Activated CD8-positive, alpha-beta memory T cell treated with anti-CD3 and anti-CD28 coated beads, Interleukin-2, amount 50 U/mL, for 24 hours (primary cell): Measurements from ENCODE around the gene ADRB2.

ENCODE experiments used
- DNase-seq: peaks from one replicate; pipeline ENCODE4 v3.0.0-alpha.2; 2020; ENCODE audit errors: extremely low read depth

The ADRB2 gene

DNA sequence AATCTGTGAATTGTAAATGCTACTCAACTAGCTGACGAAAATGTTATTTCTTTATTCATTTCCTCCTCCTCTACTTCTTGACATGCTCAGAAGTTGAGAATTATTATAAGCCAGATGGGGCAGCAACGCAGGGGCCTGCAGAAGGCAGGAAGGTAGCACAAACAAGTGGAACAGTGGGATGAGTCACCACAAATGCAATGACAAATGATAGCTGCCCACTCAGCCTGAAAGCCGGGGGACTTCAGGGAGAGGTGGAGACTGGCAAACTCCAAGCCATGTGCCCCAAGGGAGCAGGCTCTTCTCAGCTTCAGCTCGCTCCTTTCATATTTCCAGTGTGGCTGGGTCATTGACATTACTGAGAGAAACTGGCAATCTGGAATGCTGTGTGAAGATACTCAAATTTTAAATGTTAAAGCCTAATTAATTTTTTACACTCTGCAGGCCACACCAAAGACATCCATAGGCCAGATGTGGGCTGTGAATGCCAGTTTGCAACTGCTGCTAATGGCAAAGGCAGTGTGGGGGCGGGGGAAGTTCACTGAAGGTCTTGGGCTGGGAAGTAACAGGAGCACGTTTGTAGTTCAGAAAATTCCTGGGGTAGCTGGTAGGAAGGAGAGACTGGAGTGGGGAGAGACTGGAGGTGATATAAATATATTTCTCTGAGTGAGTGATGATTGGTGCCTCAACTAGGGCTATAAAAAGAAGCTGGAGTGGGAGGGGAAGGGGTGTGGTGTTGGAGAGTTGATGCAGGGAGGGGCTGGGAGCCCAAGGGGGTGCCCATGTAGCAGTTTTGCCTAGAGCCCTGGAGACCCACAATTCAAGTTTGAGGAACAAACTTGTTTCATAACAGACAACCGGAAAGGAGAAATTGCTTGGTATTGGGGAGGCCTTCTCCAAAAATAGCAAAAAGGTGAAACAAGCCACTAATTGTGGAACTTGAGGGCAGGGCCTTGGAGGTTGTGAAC lies 20.8 kb upstream of the ADRB2 start:
- no peak for DNase-seq

DNA sequence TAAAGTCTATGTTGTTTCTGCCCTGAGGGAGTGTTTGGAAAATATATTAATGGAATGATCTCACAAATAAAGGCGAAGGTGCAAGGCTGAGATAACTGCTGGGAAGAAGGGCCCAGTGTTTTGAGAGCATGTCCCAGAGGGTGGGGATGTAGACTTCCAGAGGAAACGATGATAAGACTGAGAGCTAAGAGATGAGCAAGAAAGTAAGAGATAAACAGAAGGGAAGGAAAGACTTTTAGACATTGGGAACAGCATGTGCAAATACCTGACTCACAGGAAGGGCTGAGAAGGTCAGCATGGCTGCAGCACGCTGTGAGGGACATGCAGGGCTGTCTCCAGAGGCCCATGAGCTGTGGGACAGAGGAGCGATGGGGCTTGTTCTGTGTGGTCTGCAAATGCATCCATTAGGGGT lies 19.9 kb upstream of the ADRB2 start:
- DNase-seq = no peak

DNA sequence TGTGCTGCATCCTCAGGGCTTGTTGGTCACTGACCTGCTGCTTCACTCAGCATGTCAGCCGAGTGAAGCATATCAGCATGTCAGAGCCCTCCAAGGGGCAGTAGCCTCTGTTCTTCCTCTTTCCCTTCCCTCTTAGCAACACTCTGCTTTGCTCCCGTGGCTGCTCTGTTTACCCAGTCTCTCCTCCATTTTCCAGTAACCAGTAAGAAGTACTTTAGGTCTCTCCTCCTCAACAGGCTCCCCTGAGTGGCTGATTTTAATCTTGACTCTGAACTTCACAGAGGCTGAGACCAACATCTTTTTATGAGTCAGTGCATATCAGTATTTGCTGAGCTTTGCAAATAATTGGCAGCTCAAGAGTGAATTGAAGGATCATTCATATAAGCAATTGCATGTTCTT lies 18.6 kb upstream of the ADRB2 start:
- no peak for DNase-seq

DNA sequence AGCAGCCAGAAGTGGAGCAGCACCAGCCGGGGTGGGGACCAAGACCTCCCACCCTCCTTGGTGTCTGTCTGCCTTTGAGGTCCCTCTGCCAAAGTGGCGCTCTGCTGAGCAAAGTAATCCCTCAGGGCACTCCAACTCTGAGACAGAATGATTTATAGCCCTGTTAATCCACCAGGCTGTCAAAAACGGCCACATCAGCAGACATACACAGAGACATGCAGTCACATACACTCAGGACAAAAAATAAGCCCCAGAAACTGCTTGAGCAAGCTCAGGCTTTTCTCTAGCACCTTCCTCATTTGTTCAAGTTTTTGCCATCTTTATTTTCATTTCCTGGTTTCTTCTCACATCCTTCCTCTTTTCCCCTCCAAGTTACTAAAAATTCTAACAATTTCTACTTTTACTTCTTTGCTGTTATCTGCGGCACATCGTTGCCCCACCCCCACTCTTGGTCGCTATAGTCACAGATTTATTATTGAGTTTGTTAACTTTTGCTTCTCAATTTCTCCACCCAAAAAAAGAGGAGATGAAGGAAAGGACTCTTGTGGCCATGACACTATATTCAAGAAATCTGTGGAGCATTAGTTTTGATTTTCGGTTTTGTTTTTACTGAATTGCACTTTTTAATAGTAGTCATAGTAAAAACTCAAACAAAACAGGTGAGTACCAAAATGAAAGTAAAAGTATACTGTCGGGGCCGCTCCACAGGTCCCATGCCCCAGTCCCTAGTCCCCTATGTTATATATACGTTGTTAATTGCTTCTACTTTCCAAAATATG lies 17.4 kb upstream of the ADRB2 start:
- DNase-seq = no peak

DNA sequence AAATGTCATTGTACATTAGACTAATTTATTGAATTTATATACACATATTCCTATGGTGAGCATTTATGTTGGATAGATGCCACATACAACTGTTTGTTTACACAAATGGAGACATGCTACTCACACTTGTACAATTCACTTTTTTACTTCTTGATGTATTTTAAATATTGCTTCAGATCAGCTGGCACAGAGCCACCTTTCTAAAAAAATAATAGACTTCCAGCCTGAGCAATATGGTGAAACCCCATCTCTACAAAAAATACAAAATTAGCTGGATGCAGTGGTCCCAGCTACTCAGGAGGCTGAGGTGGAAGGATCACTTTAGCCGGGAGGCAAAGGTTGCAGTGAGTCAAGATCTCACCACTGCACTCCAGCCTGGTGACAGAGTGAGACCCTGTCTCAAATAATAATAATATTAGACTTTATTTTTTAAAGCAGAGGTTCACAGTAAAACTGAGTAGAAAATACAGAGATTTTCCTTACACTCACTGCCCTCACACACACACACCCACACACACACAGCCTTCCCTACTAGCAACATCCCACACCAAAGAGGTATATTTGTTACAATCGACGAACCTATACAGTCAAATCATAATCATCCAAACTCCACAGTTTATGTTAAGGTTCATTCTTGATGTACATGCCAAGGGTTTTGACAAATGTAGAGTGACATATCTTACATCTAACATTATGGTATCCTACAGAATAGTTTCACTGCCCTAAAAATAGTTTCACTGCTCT lies 16.5 kb upstream of the ADRB2 start:
- DNase-seq = no peak

DNA sequence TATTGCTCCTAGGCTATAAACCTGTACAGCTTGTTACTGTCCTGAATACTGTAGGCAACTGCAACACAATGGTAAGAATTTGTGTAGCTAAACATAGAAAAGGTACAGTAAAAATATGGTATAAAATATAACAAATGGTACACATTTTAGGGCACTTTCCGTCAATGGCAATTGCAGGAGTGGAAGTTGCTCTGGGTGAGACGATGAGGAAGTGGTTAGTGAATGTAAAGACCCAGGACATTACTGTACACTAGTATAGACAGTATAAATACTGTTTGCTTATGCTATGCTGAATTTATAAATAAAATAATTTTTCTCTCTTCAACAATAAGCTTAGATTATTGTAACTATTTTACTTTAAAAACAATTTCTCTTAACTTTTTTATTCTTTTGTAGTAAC lies 15.6 kb upstream of the ADRB2 start:
- DNase-seq = no peak

DNA sequence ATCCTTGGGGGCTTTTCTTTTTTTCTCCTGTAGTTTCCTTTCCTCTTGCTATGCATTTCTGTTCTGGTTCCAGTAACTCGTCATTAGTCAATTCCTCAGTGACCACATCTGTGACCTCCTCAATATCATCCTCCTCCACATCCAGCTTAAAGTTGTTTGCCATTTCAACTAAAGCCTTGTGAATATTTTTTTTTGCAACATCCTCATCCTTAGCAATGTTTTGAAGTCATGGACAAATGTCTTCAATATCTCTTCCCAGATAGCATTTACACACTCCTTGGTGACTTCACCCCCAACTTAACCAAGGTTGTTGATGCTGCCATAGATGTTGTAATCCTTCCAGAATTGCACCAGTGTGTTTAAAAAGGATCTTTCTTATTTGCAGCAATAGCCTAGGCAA lies 14.7 kb upstream of the ADRB2 start:
- no peak for DNase-seq

DNA sequence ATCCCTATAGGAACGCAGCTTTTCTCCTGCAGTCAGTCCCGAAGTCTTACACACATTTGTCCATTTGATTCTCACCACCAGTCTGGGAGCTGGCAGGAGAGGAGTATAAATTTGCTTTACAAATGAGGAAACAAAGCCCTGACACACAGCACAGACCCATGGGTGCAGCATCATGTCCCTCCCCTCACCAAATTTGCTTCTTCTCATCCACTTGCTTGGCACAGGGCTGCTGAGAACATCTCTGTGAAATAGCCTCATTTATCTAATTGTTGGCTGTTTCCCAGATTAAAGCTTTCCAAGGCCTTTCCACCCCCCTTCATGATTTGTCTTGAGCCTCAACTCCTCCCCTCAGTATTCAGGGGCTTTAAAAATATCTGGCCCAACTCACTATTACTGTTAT lies 11.3 kb upstream of the ADRB2 start:
- DNase-seq = no peak

DNA sequence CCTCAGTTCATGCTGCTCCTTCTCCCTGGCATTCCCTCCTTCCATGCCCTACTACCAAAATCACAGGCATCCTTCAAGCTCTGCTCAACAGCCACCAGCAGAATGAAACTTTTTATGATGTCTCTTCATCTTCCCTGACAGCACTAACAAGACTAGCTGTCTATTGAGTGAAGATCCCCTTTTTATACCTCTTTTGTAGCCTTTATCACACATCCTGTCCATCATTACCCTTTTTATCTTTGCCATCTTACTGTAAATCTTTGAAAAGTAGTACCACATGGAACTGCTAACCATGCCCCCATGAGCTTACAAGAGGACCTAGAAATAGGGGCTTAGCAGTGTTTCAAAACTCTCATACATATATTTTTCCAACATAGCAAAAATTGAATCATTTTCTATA lies 10.8 kb upstream of the ADRB2 start:
- no peak for DNase-seq

DNA sequence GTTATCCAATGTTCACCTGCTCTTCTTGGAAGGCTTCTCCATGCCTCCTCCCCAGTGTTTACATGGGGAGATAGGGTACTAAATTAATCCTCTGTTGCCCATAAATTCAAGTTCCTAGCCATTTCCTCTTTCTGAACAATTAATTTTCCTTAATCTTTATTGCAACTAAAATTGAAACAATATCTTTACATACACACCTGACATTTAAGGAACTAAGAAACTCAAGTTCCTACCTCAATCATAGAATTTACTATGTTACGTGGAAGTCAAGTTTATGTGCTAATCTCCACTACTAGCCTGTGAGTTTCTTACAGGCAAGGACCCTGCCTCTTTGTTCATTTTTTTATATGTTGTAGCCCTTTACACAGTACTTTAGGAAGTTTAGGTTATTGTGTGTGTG lies 10.1 kb upstream of the ADRB2 start:
- DNase-seq = no peak

DNA sequence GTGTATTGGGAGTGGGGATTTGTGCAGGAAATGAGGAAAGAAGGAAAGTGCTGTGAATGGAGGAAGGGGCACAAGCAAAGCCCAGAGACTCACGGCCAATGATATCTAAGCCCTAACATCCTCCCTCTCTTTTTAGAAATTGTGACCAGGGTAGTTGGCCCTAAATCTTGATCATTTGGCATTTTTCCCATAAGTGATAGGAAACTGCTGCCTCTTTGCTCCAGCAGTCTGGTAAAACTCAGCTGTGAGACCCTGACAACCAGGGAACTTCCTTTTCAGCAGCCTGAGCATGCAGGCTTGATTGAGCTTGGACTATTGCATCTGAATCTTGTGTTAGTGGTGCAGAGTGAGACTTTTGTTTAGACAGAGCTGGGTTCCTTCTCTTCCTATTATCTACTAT lies 9.6 kb upstream of the ADRB2 start:
- no peak for DNase-seq

DNA sequence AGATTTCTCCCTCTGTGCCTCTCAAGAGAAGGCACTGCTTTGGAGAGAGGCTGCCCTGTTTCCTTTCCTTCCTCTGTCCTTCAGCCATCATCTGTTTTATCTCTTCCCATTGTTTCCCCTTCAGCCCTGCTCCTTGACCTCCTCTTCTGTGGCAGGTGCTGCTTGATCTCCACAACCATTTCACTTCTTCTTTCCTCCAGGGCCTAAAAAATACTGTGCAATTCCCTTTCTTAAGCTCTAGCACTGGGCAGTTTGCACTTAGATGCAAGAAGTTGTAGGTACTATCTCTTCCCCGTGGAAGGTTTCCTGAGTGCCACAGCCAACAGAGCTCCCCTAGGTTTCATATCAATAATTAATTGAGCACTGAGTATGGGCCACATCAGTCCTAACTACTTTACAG lies 8.8 kb upstream of the ADRB2 start:
- no peak for DNase-seq

DNA sequence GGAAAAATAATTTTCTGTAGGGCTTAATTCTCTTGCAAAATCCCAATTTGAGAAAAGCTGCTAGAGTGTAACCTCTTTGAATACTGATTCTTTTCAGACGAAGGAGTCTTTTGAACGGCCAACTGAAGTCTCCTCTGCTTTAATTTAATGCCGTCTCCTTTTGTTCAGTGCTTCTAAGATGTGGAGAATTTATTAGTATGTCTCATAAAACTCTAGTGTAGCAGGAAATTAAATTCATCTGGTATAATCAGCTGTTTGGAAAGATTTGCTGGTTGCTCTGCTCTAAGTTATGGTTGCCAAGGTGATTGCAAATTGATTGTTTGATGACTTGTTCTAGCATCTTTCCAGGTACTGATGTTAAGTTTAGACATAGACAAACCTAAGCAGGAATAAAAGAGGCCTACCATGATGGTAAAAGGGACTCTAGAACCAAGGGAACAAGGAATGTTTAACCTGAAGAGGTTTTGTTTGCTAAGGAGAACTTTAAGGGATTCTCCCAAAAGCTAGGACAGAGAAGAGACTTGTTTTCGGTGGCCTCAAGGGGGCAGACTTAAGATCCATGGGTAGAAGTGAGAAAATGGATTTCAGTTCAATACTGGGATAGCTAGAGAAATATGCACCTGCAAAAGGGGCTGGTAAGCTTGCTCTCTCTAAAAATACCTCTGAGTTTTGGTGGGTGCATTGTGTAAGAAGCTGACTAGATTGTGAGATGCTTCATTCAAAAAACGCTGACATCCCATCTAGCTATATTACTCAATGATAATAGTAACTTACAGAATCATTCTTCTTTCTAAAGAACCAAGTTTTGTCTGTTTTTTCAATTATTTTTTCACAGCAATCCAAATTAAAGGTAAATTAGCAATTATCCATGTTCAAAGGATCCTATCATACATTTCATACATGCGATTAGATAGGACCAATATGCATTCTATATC lies 5.7 kb upstream of the ADRB2 start:
- DNase-seq = no peak

DNA sequence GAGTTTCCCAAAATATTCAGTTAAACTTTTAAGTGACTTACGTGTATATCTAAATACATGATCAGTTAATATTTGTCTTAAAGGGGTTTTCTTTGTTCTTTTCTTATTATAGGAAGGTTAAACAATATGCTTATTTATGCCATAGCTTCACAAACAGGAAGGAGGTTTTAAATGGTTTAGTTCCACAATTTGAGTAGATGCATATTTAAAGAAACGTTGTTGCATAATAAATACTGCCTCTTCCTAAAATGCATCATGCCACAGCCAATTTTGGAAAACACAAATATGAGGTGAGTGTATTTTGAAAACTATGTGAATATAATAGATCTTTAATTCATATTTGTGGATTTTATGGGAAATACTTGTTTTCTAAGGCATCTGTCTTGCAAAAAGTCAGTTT lies 2.5 kb upstream of the ADRB2 start:
- no peak for DNase-seq

DNA sequence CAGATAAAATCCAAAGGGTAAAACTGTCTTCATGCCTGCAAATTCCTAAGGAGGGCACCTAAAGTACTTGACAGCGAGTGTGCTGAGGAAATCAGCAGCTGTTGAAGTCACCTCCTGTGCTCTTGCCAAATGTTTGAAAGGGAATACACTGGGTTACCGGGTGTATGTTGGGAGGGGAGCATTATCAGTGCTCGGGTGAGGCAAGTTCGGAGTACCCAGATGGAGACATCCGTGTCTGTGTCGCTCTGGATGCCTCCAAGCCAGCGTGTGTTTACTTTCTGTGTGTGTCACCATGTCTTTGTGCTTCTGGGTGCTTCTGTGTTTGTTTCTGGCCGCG lies 727 bp upstream of the ADRB2 start:
- no peak for DNase-seq

DNA sequence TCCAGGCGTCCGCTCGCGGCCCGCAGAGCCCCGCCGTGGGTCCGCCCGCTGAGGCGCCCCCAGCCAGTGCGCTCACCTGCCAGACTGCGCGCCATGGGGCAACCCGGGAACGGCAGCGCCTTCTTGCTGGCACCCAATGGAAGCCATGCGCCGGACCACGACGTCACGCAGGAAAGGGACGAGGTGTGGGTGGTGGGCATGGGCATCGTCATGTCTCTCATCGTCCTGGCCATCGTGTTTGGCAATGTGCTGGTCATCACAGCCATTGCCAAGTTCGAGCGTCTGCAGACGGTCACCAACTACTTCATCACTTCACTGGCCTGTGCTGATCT lies 294 bp downstream of the ADRB2 start:
- no peak for DNase-seq

DNA sequence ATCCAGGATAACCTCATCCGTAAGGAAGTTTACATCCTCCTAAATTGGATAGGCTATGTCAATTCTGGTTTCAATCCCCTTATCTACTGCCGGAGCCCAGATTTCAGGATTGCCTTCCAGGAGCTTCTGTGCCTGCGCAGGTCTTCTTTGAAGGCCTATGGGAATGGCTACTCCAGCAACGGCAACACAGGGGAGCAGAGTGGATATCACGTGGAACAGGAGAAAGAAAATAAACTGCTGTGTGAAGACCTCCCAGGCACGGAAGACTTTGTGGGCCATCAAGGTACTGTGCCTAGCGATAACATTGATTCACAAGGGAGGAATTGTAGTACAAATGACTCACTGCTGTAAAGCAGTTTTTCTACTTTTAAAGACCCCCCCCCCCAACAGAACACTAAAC lies 1.3 kb downstream of the ADRB2 start:
- no peak for DNase-seq

DNA sequence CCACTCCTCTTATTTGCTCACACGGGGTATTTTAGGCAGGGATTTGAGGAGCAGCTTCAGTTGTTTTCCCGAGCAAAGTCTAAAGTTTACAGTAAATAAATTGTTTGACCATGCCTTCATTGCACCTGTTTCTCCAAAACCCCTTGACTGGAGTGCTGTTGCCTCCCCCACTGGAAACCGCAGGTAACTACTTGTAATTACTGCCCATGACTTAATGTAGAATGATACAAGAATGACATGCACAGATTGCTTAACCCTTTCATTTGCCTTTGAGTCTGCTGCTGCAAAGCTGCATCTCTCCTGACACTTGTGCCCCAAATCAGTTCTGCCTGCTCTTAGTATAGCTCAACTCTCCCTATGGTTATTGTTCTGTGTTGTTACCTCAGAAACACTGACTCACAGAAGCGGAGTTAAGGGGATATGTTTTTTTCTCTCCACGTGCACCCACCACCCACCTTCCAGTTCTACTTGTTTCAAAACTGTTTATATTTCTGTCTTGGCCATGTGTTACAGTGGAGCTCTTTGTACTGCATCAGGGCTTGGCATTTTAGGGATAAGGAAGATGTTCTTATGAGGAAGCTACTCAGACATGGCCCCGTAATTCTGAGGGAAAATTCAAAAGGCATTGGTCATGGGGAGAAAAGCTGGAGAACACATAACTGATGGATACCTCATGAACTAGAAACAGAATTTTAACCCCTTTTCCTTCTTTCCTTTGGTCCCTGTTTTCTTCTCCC lies 2.3 kb downstream of the ADRB2 start:
- no peak for DNase-seq

DNA sequence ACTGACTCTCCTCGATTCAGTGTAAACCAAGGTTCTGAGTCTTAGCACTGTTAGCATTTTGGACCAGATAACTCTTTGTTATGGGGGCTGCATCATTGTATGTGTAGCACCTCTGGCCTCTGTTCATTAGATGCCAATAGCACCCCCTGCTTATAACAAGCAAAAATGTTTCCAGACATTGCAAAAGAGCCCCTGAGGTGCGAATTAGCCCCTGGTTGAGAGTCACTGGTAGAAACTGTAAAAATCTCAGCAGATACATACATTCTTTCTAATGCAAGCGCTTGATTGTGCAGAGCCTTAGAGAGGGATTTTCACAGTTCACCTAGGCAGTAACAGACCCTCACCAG lies 2.8 kb downstream of the ADRB2 start:
- DNase-seq = no peak

DNA sequence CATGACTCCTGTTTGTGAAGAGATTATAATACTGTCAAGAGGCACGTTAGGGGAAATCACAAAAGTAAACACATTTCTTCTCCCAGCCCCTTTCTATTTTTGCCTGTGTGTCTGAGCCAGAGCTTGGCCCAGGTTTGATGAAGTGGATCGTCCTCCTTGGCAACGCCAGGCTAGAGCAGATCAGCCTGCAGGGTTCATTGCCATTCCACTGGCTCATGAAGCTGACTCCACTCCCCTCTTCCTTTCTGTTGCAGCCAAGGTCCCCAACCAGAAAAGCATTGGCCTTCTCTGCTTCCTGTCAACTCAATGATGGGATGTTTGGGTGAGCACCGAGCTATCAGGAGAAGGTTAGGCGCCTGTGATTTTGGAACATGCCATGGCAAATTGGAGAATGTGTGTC lies 3.3 kb downstream of the ADRB2 start:
- no peak for DNase-seq

DNA sequence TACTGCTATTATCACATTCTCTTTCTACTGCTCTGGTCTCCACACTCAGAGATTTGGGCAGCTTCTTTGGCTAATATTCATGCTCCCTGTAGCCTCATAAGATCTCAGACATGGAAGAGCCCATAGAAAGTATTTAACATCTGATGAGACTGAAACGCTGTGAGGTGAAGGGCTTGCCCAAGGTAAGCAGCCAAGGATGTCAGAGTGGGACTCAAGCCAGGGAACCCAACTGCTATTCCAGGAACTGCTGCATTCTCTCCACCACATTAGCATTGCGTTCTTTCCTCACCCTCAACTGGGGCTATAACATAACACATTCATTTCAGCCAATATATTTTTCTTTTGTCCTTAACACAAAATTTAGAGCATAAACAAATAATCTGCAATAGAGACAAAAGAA lies 3.8 kb downstream of the ADRB2 start:
- DNase-seq = no peak
